Measurements from ENCODE around the gene NEUROD4. TPM values are rescaled to one million over a fixed set of nuclear protein-coding genes. Genes with fewer than 3 reads are reported as not detected.

NEUROD4 gene
- total RNA-seq, 2 experiments from 2014 or later = not detected

DNA sequence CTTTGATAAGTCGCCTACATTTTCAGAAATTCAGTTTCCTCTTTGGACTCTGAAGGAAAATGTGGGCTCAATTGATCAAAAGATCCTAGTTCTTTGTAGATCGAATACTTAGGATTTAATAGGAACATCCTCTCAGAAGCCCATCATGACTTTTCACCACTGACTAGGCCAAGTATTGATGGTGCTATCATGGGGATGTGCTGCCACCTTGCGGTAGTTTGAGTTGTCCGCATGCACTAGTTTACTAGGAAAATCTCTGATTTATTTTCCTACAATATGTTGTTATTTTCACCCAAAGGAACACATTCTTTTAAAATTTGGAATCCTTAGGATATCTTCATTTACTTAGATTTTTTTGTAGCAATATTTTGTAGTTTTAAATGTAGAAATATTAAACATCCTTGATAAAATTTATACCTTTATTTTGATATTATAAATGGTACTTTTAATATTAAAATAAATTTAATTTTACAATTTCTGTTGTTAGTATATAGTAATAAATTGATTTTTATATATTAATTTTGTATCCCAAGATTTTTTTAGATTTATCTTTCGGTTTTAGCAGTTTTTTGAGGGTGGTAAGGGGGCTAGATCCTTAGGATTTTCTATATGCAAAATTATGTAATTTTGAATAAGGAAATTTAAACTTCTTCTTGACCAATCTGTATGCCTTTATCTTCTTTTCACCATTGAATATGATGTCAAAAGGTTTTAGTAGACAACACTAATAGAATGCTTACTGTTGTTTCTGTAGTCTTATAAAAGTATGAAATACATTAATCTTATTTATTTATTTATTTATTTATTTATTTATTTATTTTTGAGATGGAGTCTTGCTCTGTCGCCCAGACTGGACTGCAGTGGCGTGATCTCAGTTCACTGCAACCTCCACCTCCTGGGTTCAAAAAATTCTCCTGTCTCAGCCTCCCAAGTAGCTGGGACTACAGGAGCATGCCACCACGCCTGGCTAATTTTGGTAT lies 53.6 kb downstream of the NEUROD4 start:
- Mint-ChIP-seq H3K9me3 (no peaks in the 10 kb centered on the region), H3K4me3 (no peak overlapping the region), H3K27me3 (peaks cover 28% of the 10 kb centered on the region), H3K27ac (no peak overlapping the region), H3K36me3 (ENCODE audit: low read depth) (no peaks in the 10 kb centered on the region), H3K4me1 (peaks cover 2% of the 10 kb centered on the region)
- peak; percentile 86 for DNase-seq
- ChIA-PET CTCF (interaction anchor here (1.0 to 4.1 kb wide), 10 partner anchors 24 to 429 kb away, joined by 3 to 72 read pairs (median 6); partner anchors contain the start of gene TESPA1), POLR2A (no interaction called here)

DNA sequence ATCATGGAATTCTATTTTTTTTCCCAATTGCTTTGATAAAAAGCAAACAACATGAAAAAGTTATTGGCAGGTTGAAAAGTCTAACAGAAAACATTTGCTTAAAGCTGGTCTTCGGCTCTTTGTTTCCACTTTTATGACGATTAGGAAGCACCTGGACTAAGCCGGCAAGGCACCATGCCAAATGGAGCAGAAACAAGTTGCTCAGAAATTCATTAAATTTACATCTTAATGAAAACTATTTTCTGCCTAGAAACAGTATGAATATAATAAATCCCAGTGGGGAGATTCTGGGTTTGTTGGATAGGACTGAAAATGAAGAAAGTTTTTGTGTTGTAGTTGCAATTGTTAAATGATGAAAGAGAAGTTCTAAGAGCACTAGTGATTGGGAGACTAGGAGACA lies 55.0 kb downstream of the NEUROD4 start:
- peaks cover 42% of the 10 kb centered on the region for H3K27me3 Mint-ChIP-seq
- ChIA-PET CTCF (interaction anchor here (2.8 kb wide), 1 partner anchor 81 kb away, joined by 10 read pairs; no protein-coding TSS in a partner anchor), POLR2A (no interaction called here)
- no peaks in the 10 kb centered on the region for H3K9me3 Mint-ChIP-seq
- no peak overlapping the region for H3K4me3 Mint-ChIP-seq
- H3K4me1 Mint-ChIP-seq = peaks cover 2% of the 10 kb centered on the region
- no peak for DNase-seq
- no peak overlapping the region for H3K27ac Mint-ChIP-seq
- H3K36me3 Mint-ChIP-seq (ENCODE audit: low read depth) = no peaks in the 10 kb centered on the region

Other genes with a start within 250 kb of the NEUROD4 start
- not detected for gene MUCL1, start 165.5 kb upstream of the NEUROD4 start, total RNA-seq
- gene TESPA1, start 35.2 kb upstream of the NEUROD4 start, total RNA-seq = 100 to 1,000 TPM; 113 to 136 TPM
- gene OR9K2, start 106.4 kb downstream of the NEUROD4 start, total RNA-seq = not detected
- not detected for gene OR10A7, start 201.1 kb downstream of the NEUROD4 start, total RNA-seq
- gene OR6C74, start 224.6 kb downstream of the NEUROD4 start, total RNA-seq = not detected

Measured in activated CD4-positive, alpha-beta T cell treated with anti-CD3 and anti-CD28 coated beads, Interleukin-2, amount 10 ng/mL, durations not matched to agents 7 days and 5 days (primary cell).